K562 (cell line): Measurements from ENCODE around the gene OXLD1. TPM values are rescaled to one million over a fixed set of nuclear protein-coding genes. Genes with fewer than 3 reads are reported as not detected.

Source experiments
- ATAC-seq: fragments of 200-7000 bp; cut with Tn5 transposase; 3 replicates; pipeline ENCODE4 v1.9.1; 2020; ENCODE audit warnings: moderate library complexity
- BruUV-seq: library from RNA; stranded (reverse); fragments of 400-500 nt; replicated peaks from 2 replicates; lab custom pipeline; 2021; lab: Mats Ljungman, UMichigan
- CTCF ChIA-PET: fragments of 300-600 bp; formaldehyde crosslinking; extraction: SDS; loops from one replicate; lab custom pipeline; 2021; ENCODE audit warnings: low intra/inter-chr PET ratio; lab: Yijun Ruan, JAX
- POLR2A ChIA-PET: fragments of 300-600, 350-650 bp; sonication (Branson Sonifier 250); formaldehyde crosslinking; extraction: SDS; loops from one replicate; lab custom pipeline; 2021; ENCODE audit warnings: antibody characterized with exemption, inconsistent platforms; lab: Yijun Ruan, JAX
- DNase-seq, 4 experiments: peaks; one replicate each; pipeline versions ENCODE4 v3.0.0 to v3.0.0-alpha.2; 2011 to 2018; ENCODE audit warnings: low spot score in 3 of 4, mixed read lengths in 3 of 4; ENCODE audit errors: extremely low read depth in 1 of 4
- FAIRE-seq: peaks from 2 replicates; lab custom pipeline; 2011; peaks lifted over from hg19 to GRCh38; lab: Jason Lieb, UNC
- H2AFZ ChIP-seq: 2 replicates; pipeline ENCODE4 v1.6.0; 2011; ENCODE audit warnings: low read depth, low read length, control low read depth, inconsistent platforms
- H3K27ac ChIP-seq: fragments of 200-600 bp; 3 replicates; pipeline ENCODE4 v1.8.0; 2011; ENCODE audit warnings: low read depth, mild to moderate bottlenecking, control low read depth, inconsistent platforms, low read length, moderate library complexity, mixed read lengths; ENCODE audit errors: extremely low read depth
- H3K27me3 ChIP-seq, 2 experiments: fragments of 300-600 bp in 1 of 2; 2 replicates in 1 of 2; 3 replicates in 1 of 2; pipeline versions ENCODE4 v1.6.0 to v1.8.0; 2011; ENCODE audit warnings: inconsistent platforms in 2 of 2, low read length in 2 of 2, mild to moderate bottlenecking in 1 of 2, mixed read lengths in 1 of 2, moderate library complexity in 1 of 2; ENCODE audit not compliant: control insufficient read depth in 2 of 2, insufficient read depth in 2 of 2
- H3K36me3 ChIP-seq: fragments of 300-600 bp; 3 replicates; pipeline ENCODE4 v1.8.0; 2011; ENCODE audit warnings: mild to moderate bottlenecking, low read length, inconsistent platforms; ENCODE audit not compliant: control insufficient read depth, insufficient read depth
- H3K4me1 ChIP-seq, 2 experiments: fragments of 200-600 bp in 1 of 2; replicated peaks in 1 of 2; 2 replicates in 1 of 2; 3 replicates in 1 of 2; pipeline versions ENCODE4 v1.5.1 to v1.8.0; 2011; ENCODE audit warnings: inconsistent platforms in 2 of 2, low read length in 2 of 2, mild to moderate bottlenecking in 1 of 2, mixed read lengths in 1 of 2, moderate library complexity in 1 of 2; ENCODE audit not compliant: control insufficient read depth in 2 of 2, insufficient read depth in 2 of 2
- H3K4me2 ChIP-seq: 2 replicates; pipeline ENCODE4 v1.6.1; 2011; ENCODE audit warnings: low read length, control low read depth, inconsistent platforms, mixed read lengths; ENCODE audit not compliant: insufficient read depth
- H3K4me3 ChIP-seq: fragments of 200-600 bp; sonication (generic), shearing (Covaris generic); 2 replicates; pipeline ENCODE4 v1.5.1; 2016; ENCODE audit warnings: control low read depth, inconsistent platforms
- H3K79me2 ChIP-seq: fragments of 200-600 bp; 3 replicates; pipeline ENCODE4 v1.8.0; 2011; ENCODE audit warnings: low read length, inconsistent platforms; ENCODE audit not compliant: control insufficient read depth, insufficient read depth
- H3K9ac ChIP-seq, 2 experiments: 2 replicates each; pipeline versions ENCODE4 v1.6.0 to v1.6.1; 2011; ENCODE audit warnings: low read depth in 2 of 2, low read length in 2 of 2, control low read depth in 1 of 2, inconsistent platforms in 1 of 2, mild to moderate bottlenecking in 1 of 2, mixed read lengths in 1 of 2; ENCODE audit not compliant: insufficient read depth in 1 of 2
- H3K9me1 ChIP-seq: one replicate; pipeline ENCODE4 v1.6.0; 2011; ENCODE audit warnings: inconsistent platforms, mild to moderate bottlenecking, low read length, moderate library complexity; ENCODE audit not compliant: control insufficient read depth, insufficient read depth
- H3K9me3 ChIP-seq: replicated peaks from 2 replicates; pipeline ENCODE4 v1.5.1; 2011; ENCODE audit warnings: low read depth, low read length, inconsistent platforms; ENCODE audit not compliant: control insufficient read depth, insufficient read depth
- H4K20me1 ChIP-seq: replicated peaks from 2 replicates; pipeline ENCODE4 v1.6.1; 2011; ENCODE audit warnings: low read length, inconsistent platforms, mixed read lengths; ENCODE audit not compliant: control insufficient read depth, insufficient read depth
- ASH1L ChIP-seq: fragments of 450-650 bp; IDR thresholded peaks from 2 replicates; pipeline ENCODE4 v1.6.1; 2018; ENCODE audit warnings: borderline replicate concordance, mild to moderate bottlenecking, low read depth; ENCODE audit not compliant: partially characterized antibody
- LEF1 ChIP-seq: fragments of 450-650 bp; IDR thresholded peaks from 2 replicates; pipeline ENCODE4 v1.6.1; 2016; ENCODE audit warnings: mild to moderate bottlenecking
- NR1H2 ChIP-seq: sonication (generic); formaldehyde crosslinking; IDR thresholded peaks from 2 replicates; pipeline ENCODE4 v1.4.0; 2020; ENCODE audit warnings: mild to moderate bottlenecking, missing genetic modification reagents
- POU5F1 ChIP-seq: fragments of 150-350 bp; IDR thresholded peaks from 2 replicates; pipeline ENCODE4 v1.6.1; 2014; ENCODE audit warnings: borderline replicate concordance, low read length, low read depth, mild to moderate bottlenecking; ENCODE audit not compliant: partially characterized antibody
- RBM34 ChIP-seq: fragments of 200-400 bp; formaldehyde crosslinking; IDR thresholded peaks from 2 replicates; pipeline ENCODE4 v1.6.1; 2018; ENCODE audit warnings: low read length, borderline replicate concordance; ENCODE audit not compliant: insufficient read depth
- SMAD1 ChIP-seq: fragments of 150-350 bp; IDR thresholded peaks from 2 replicates; pipeline ENCODE4 v1.6.1; 2014; ENCODE audit warnings: low read length, low read depth; ENCODE audit not compliant: partially characterized antibody
- SMARCB1 ChIP-seq: IDR thresholded peaks from 2 replicates; pipeline ENCODE4 v1.6.1; 2011; ENCODE audit warnings: improper control_type of control experiment, low read depth; ENCODE audit not compliant: insufficient read length
- THRAP3 ChIP-seq: fragments of 450-650 bp; IDR thresholded peaks from 2 replicates; pipeline ENCODE4 v1.6.1; 2016; ENCODE audit warnings: mild to moderate bottlenecking, inconsistent platforms, borderline replicate concordance
- ZNF121 ChIP-seq: sonication (generic); formaldehyde crosslinking; conservative IDR thresholded peaks from 2 replicates; pipeline ENCODE4 v1.8.0; 2022; ENCODE audit warnings: missing genetic modification reagents
- ZNF217 ChIP-seq: sonication (generic); formaldehyde crosslinking; IDR thresholded peaks from 2 replicates; pipeline ENCODE4 v1.8.0; 2022; ENCODE audit warnings: mild to moderate bottlenecking, missing genetic modification reagents
- ZNF695 ChIP-seq: fragments of 450-650 bp; formaldehyde crosslinking; IDR thresholded peaks from 2 replicates; pipeline ENCODE4 v1.4.0; 2020; ENCODE audit warnings: mild to moderate bottlenecking, moderate library complexity
- WGBS: fragments of 100-300 bp; shearing (Covaris generic); methylation state at CpG from one replicate; pipeline ENCODE4 v1.1.6; 2016; ENCODE audit warnings: low coverage, mixed read lengths; ENCODE audit not compliant: insufficient coverage; ENCODE audit errors: missing lambda C conversion rate; 5-methylcytosine and 5-hydroxymethylcytosine counted together
- in situ Hi-C: fragments of 300-500 bp; cut with MboI; formaldehyde crosslinking; loops from 4 replicates; pipeline ENCODE4 v1.15.0; 2018; ENCODE audit warnings: inconsistent platforms, mixed read lengths
- intact Hi-C: fragments of 100-400 bp; cut with micrococcal nuclease; formaldehyde crosslinking; loops from 2 replicates; pipeline ENCODE4 v1.14.2; 2022
- polyA plus RNA-seq, 8 experiments: library from polyadenylated mRNA; depleted of rRNA in 4 of 8; stranded (reverse) in 5 of 8; unstranded in 3 of 8; fragments of >200 nt; fragmentation: Nextera tagmentation in 2 of 8; fragmentation: Illumina TruSeq in 1 of 8; extraction: Ambion mirVana in 2 of 8; extraction: Trizol in 1 of 8; gene quantifications; 2 replicates each; pipeline versions ENCODE4 v1.2.1 to v1.2.3, GENCODE V29; 2011 to 2014; ENCODE audit warnings: inconsistent platforms in 1 of 8, missing spikeins in 1 of 8
- total RNA-seq, 7 experiments: library from RNA; depleted of rRNA in 6 of 7; stranded (reverse); fragments of >200 nt in 6 of 7; fragmentation: Illumina TruSeq in 2 of 7; extraction: Trizol in 2 of 7; gene quantifications; 2 replicates each; pipeline versions ENCODE4 v1.2.1 to v1.2.3, GENCODE V29; 2011 to 2021; ENCODE audit warnings: low replicate concordance in 1 of 7
- TF ChIP-seq, protein P1 (sequence below): fragments of 200-400 bp; formaldehyde crosslinking; IDR thresholded peaks from 2 replicates; pipeline ENCODE4 v1.6.1; 2017; ENCODE audit warnings: mild to moderate bottlenecking, low read depth, low read length, moderate library complexity
- TF ChIP-seq, protein P2 (sequence below): fragments of 250-450 bp; sonication (Bioruptor Pico); IDR thresholded peaks from 2 replicates; pipeline ENCODE4 v1.5.0; 2021; ENCODE audit warnings: mild to moderate bottlenecking, moderate library complexity

The OXLD1 gene
- total and polyA plus RNA-seq, 9 of the 15 experiments (the other 6 are each of a cell fraction or from before 2014, with no cell fraction given), result 4.4 to 115 (median 29.3) TPM

DNA sequence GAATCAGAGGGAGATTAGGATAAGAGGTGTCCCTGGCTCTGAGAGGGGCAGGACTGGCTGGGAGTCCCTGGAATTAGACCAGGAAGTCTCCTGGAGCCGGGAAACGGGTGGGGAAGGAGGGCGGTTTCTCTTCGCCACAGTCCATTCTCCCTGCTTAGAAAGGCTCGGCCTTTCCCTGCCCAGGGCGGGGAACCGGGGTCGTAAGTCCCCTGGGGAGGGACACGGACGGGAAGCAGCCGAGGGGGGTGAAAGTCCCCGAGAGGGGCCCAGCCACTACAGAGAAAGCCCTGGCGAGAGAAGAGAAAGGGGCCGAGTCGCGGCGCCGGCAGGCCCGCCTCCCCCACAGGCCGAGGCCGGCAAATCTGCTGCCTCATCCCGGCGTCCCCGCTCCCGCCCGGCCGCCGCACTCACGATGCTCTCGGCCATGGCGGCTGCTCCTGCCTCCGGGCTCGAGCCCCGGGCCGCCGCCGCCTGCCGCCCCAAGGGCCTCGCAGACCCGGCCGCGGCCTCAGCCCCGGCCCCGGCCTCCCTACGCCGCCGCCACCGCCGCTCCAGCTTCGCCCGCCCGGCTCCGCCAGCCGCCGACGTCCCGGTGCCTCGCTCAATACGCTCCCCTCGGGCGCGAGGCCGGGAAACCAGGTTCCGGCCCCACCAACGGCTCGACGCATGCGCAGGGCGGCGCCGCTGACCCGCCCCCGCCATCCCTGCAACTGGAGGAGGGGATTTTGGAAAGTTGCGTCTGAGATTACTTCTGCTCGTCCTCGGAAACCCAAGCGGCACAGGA lies 29.7 kb downstream of the OXLD1 start, which contains the start of the genes NPLOC4 and TSPAN10:
Gene NPLOC4 (minus strand): TSS at position 608 of the 784 bp plus-strand sequence. CDS start 182 bp downstream, at position 426.
Gene TSPAN10 (plus strand): TSS at position 692 of the 784 bp plus-strand sequence. CDS start 5,217 bp downstream, outside the sequence.
- DNase-seq (peak; percentile 91 to 98 (median 97)), FAIRE-seq (peak; percentile 29), ATAC-seq (peak; percentile 91)
- peaks cover 6% of the 10 kb centered on the region for H4K20me1 ChIP-seq
- no peaks in the 10 kb centered on the region for H3K27me3 ChIP-seq
- H3K9me1 ChIP-seq, result no peaks in the 10 kb centered on the region
- peak within 1 kb of the TSS; percentile 94 to 98 for H3K9ac ChIP-seq
- no TSS peak for BruUV-seq
- CTCF ChIA-PET, result interaction anchor here (0.7 kb wide), 1 partner anchor 568 kb away, joined by 3 read pairs; no protein-coding TSS in a partner anchor
- POLR2A ChIA-PET, result interaction anchor here (0.5 to 1.4 kb wide), 13 partner anchors 8 to 573 kb away, joined by 3 to 6 read pairs (median 3); partner anchors contain the start of genes ACTG1 and CCDC137
- 2% methylated on average over 49 of the region's 77 CpGs for WGBS
- H2AFZ ChIP-seq, result peak within 1 kb of the TSS; percentile 92
- H3K4me2 ChIP-seq, result peak within 1 kb of the TSS; percentile 84
- H3K4me1 ChIP-seq, result peaks cover 20 to 22% of the 10 kb centered on the region in 2 experiments; a peak in 4 of 5 replicates
- intact Hi-C loops, result loop anchor here (1.0 kb wide), 1 partner anchor 30 kb away; the partner anchor contains the start of genes CCDC137 and OXLD1
- H3K79me2 ChIP-seq, result peaks cover 52% of the 10 kb centered on the region
- in situ Hi-C loops, result no loop called here
- peak within 1 kb of the TSS; percentile 87 for H3K27ac ChIP-seq
- no peaks in the 10 kb centered on the region for H3K9me3 ChIP-seq
- H3K4me3 ChIP-seq, result peak within 1 kb of the TSS; percentile 69
- H3K36me3 ChIP-seq, result peaks cover 28% of the 10 kb centered on the region; the same call in 2 of the 3 replicates
- TF ChIP-seq ZNF695 (CRISPR knock-in tag) (no peak), ZNF217 (CRISPR knock-in tag) (no peak), THRAP3 (no peak), SMARCB1 (no peak), SMAD1 (peak; percentile 69), ASH1L (no peak), LEF1 (no peak), NR1H2 (CRISPR knock-in tag) (no peak; the same call in 1 of the 2 replicates), RBM34 (no peak), ZNF121 (CRISPR knock-in tag) (no peak), POU5F1 (no peak)
- TF ChIP-seq, protein P1, sequence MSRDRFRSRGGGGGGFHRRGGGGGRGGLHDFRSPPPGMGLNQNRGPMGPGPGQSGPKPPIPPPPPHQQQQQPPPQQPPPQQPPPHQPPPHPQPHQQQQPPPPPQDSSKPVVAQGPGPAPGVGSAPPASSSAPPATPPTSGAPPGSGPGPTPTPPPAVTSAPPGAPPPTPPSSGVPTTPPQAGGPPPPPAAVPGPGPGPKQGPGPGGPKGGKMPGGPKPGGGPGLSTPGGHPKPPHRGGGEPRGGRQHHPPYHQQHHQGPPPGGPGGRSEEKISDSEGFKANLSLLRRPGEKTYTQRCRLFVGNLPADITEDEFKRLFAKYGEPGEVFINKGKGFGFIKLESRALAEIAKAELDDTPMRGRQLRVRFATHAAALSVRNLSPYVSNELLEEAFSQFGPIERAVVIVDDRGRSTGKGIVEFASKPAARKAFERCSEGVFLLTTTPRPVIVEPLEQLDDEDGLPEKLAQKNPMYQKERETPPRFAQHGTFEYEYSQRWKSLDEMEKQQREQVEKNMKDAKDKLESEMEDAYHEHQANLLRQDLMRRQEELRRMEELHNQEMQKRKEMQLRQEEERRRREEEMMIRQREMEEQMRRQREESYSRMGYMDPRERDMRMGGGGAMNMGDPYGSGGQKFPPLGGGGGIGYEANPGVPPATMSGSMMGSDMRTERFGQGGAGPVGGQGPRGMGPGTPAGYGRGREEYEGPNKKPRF, result no peak
- TF ChIP-seq, protein P2, sequence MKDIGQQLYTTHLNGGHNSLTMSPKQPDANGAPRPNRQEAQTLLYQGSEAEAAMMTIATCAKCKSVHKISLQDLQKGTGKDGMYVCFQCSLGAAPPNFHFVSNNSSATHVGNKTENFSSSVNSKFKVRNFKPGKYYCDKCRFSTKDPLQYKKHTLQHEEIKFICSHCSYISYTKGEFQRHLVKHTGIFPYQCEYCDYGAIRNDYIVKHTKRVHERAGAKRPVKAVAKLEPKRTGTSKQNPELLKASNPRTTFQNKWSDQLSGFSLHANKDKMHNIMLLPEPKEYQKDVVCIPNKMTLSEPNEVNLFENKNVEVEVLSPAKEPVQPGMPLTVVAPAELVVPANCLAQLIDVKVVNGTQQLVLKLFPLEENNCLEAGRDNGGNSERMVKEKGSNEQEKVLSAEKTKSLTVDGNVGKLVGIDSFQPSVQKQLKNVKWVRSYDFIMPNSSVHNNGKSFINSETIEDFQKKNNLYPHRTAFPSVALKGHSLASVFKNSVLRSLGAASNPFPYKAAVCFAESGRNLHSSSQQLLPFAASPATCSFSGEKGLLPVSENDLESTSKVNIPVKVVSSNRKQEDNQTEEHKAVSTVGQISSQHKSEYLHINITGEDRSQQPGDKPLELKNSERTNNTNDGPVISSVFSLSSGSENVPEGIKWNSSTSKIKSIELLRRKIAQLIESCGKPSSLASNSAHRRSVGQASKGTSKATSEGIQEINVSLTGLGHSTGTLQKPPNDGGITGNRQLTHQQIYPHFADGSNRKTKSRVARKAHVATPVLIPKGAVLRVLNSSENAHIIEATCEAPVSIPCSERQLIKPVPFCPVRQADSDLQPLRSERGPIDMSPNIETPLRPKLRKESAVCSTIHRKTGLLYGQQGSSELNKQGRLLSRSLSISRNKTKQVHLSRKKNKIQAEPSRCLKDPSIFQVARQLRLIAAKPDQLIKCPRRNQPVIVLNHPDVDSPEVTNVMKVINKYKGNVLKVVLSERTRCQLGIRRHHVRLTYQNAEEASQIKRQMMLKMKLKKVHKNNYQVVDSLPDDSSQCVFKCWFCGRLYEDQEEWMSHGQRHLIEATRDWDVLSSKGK (CRISPR knock-in tag), result no peak
